IMR-90 (cell line): Measurements from ENCODE around the gene FGA. TPM values are rescaled to one million over a fixed set of nuclear protein-coding genes. Genes with fewer than 3 reads are reported as not detected.

ENCODE experiments used
- ATAC-seq: fragments of 200-7000 bp; cut with Tn5 transposase; 2 replicates; pipeline ENCODE4 v1.9.1; 2020; ENCODE audit warnings: low read depth, mild to moderate bottlenecking, moderate library complexity
- BruUV-seq: library from RNA; stranded (reverse); fragments of 400-500 nt; replicated peaks from 2 replicates; lab custom pipeline; 2021; lab: Mats Ljungman, UMichigan
- CTCF ChIA-PET: fragments of 300-600 bp; formaldehyde crosslinking; extraction: SDS; loops from one replicate; lab custom pipeline; 2021; ENCODE audit warnings: antibody characterized with exemption; lab: Yijun Ruan, JAX
- POLR2A ChIA-PET: fragments of 300-600 bp; sonication (Branson Sonifier 250); formaldehyde crosslinking; loops from one replicate; lab custom pipeline; 2022; ENCODE audit warnings: antibody characterized with exemption; ENCODE audit not compliant: unreplicated experiment; lab: Charles Lee
- DNase-seq: peaks from one replicate; pipeline ENCODE4 v3.0.0; 2013
- H2AFZ ChIP-seq: replicated peaks from 2 replicates; pipeline ENCODE3; 2013; ENCODE audit warnings: low read length, mild to moderate bottlenecking; ENCODE audit not compliant: poor library complexity
- H2AK5ac ChIP-seq: 2 replicates; pipeline ENCODE4 v1.6.1; 2013; ENCODE audit warnings: low read depth, low read length, inconsistent platforms
- H2AK9ac ChIP-seq: replicated peaks from 2 replicates; pipeline ENCODE3; 2013; ENCODE audit warnings: mild to moderate bottlenecking, low read depth, low read length, moderate library complexity; ENCODE audit not compliant: poor library complexity
- H2BK120ac ChIP-seq: 2 replicates; pipeline ENCODE4 v1.6.1; 2013; ENCODE audit warnings: low read depth, low read length, inconsistent platforms
- H2BK15ac ChIP-seq: 3 replicates; pipeline ENCODE4 v1.6.1; 2013; ENCODE audit warnings: low read depth, low read length, inconsistent platforms
- H2BK20ac ChIP-seq: 2 replicates; pipeline ENCODE4 v1.6.1; 2013; ENCODE audit warnings: low read depth, mild to moderate bottlenecking, inconsistent platforms, low read length, moderate library complexity
- H2BK5ac ChIP-seq: 2 replicates; pipeline ENCODE4 v1.6.1; 2013; ENCODE audit warnings: mild to moderate bottlenecking, low read depth, low read length, inconsistent platforms; ENCODE audit not compliant: poor library complexity, severe bottlenecking
- H3K14ac ChIP-seq: replicated peaks from 2 replicates; pipeline ENCODE4 v1.6.1; 2013; ENCODE audit warnings: low read depth, low read length, inconsistent platforms
- H3K18ac ChIP-seq: 2 replicates; pipeline ENCODE4 v1.6.1; 2013; ENCODE audit warnings: low read depth, low read length, control low read depth
- H3K23ac ChIP-seq: 2 replicates; pipeline ENCODE4 v1.6.1; 2013; ENCODE audit warnings: low read depth, low read length, inconsistent platforms
- H3K27ac ChIP-seq: 2 replicates; pipeline ENCODE4 v1.5.1; 2013; ENCODE audit warnings: mild to moderate bottlenecking, control low read depth, low read length; ENCODE audit not compliant: insufficient read depth
- H3K27me3 ChIP-seq: 2 replicates; pipeline ENCODE4 v1.6.1; 2013; ENCODE audit warnings: low read length; ENCODE audit not compliant: control insufficient read depth, insufficient read depth
- H3K36me3 ChIP-seq: 2 replicates; pipeline ENCODE4 v1.6.1; 2013; ENCODE audit warnings: low read length, mixed read lengths; ENCODE audit not compliant: control insufficient read depth, insufficient read depth
- H3K4ac ChIP-seq: 2 replicates; pipeline ENCODE4 v1.6.1; 2013; ENCODE audit warnings: low read depth, low read length, inconsistent platforms
- H3K4me1 ChIP-seq: 2 replicates; pipeline ENCODE4 v1.6.1; 2013; ENCODE audit warnings: low read length, mixed read lengths; ENCODE audit not compliant: control insufficient read depth, insufficient read depth
- H3K4me2 ChIP-seq: 2 replicates; pipeline ENCODE4 v1.6.1; 2013; ENCODE audit warnings: low read depth, mild to moderate bottlenecking, control low read depth, low read length, moderate library complexity
- H3K4me3 ChIP-seq: 2 replicates; pipeline ENCODE4 v1.5.1; 2013; ENCODE audit warnings: low read depth, mild to moderate bottlenecking, control low read depth, low read length, moderate library complexity; ENCODE audit not compliant: insufficient read depth
- H3K56ac ChIP-seq: 2 replicates; pipeline ENCODE4 v1.6.1; 2013; ENCODE audit warnings: low read length, inconsistent platforms; ENCODE audit not compliant: insufficient read depth; ENCODE audit errors: extremely low read depth
- H3K79me1 ChIP-seq, 2 experiments: 2 replicates each; pipeline ENCODE4 v1.6.1; 2013; ENCODE audit warnings: low read length in 2 of 2, inconsistent platforms in 1 of 2, low read depth in 1 of 2
- H3K9ac ChIP-seq: 2 replicates; pipeline ENCODE4 v1.6.1; 2013; ENCODE audit warnings: low read depth, low read length, control low read depth
- H3K9me1 ChIP-seq: 2 replicates; pipeline ENCODE4 v1.6.1; 2013; ENCODE audit warnings: low read length, inconsistent platforms; ENCODE audit not compliant: insufficient read depth
- H3K9me3 ChIP-seq: 2 replicates; pipeline ENCODE4 v1.6.1; 2013; ENCODE audit warnings: low read length; ENCODE audit not compliant: control insufficient read depth, insufficient read depth
- H4K20me1 ChIP-seq: 2 replicates; pipeline ENCODE4 v1.6.1; 2013; ENCODE audit warnings: low read length, inconsistent platforms; ENCODE audit not compliant: insufficient read depth
- H4K5ac ChIP-seq: 2 replicates; pipeline ENCODE4 v1.6.1; 2013; ENCODE audit warnings: mild to moderate bottlenecking, low read depth, low read length, control low read depth
- H4K8ac ChIP-seq, 2 experiments: 2 replicates each; pipeline ENCODE4 v1.6.1; 2013; ENCODE audit warnings: low read depth in 2 of 2, low read length in 2 of 2, control low read depth in 1 of 2, inconsistent platforms in 1 of 2
- H4K91ac ChIP-seq: 2 replicates; pipeline ENCODE4 v1.6.1; 2013; ENCODE audit warnings: low read depth, low read length, inconsistent platforms; ENCODE audit not compliant: insufficient read depth
- BHLHE40 ChIP-seq: fragments of 150-350 bp; IDR thresholded peaks from 2 replicates; pipeline ENCODE4 v1.6.1; 2016; ENCODE audit warnings: mild to moderate bottlenecking, low read depth, low read length
- CEBPB ChIP-seq: IDR thresholded peaks from 2 replicates; pipeline ENCODE4 v1.6.1; 2012; ENCODE audit warnings: low read depth, low read length, improper control_type of control experiment
- CHD1 ChIP-seq: IDR thresholded peaks from 2 replicates; pipeline ENCODE4 v1.6.1; 2012; ENCODE audit warnings: low read depth, low read length, improper control_type of control experiment
- FOS ChIP-seq: fragments of 150-350 bp; IDR thresholded peaks from 2 replicates; pipeline ENCODE4 v1.6.1; 2016; ENCODE audit warnings: low read depth, low read length
- MAFK ChIP-seq: IDR thresholded peaks from 2 replicates; pipeline ENCODE4 v1.6.1; 2012; ENCODE audit warnings: low read depth, low read length, improper control_type of control experiment
- MAZ ChIP-seq: IDR thresholded peaks from 2 replicates; pipeline ENCODE4 v1.6.1; 2012; ENCODE audit warnings: low read depth, mild to moderate bottlenecking, low read length, improper control_type of control experiment, moderate library complexity, borderline replicate concordance
- MXI1 ChIP-seq: IDR thresholded peaks from 2 replicates; pipeline ENCODE4 v1.6.1; 2012; ENCODE audit warnings: low read depth, mild to moderate bottlenecking, low read length, moderate library complexity, borderline replicate concordance
- NFE2L2 ChIP-seq: fragments of 150-350 bp; IDR thresholded peaks from 2 replicates; pipeline ENCODE4 v1.6.1; 2016; ENCODE audit warnings: low read depth, mild to moderate bottlenecking, low read length
- POLR2A ChIP-seq: IDR thresholded peaks from 2 replicates; pipeline ENCODE4 v1.6.1; 2012; ENCODE audit warnings: mild to moderate bottlenecking, low read depth, low read length
- RAD21 ChIP-seq: IDR thresholded peaks from 2 replicates; pipeline ENCODE4 v1.6.1; 2012; ENCODE audit warnings: low read length, improper control_type of control experiment
- RCOR1 ChIP-seq: IDR thresholded peaks from 2 replicates; pipeline ENCODE4 v1.6.1; 2012; ENCODE audit warnings: mild to moderate bottlenecking, low read length, improper control_type of control experiment; ENCODE audit not compliant: insufficient replicate concordance
- RFX5 ChIP-seq: IDR thresholded peaks from 2 replicates; pipeline ENCODE4 v1.8.0; 2012; ENCODE audit warnings: low read depth, mild to moderate bottlenecking, low read length, moderate library complexity
- whole genome bisulfite sequencing, 2 experiments: methylation state at CpG; one replicate each; pipeline versions ENCODE4 v1.1.5 to v1.1.7; 2013; ENCODE audit warnings: missing lambda C conversion rate in 2 of 2; ENCODE audit not compliant: insufficient read length in 1 of 2; ENCODE audit errors: extremely low coverage in 2 of 2; 5-methylcytosine and 5-hydroxymethylcytosine counted together
- dilution Hi-C: fragments of 300-500 bp; cut with HindIII; formaldehyde crosslinking; loops from one replicate; pipeline ENCODE4 v1.14.3; 2018; ENCODE audit warnings: low sequenced_read_pairs; ENCODE audit not compliant: unreplicated experiment
- in situ Hi-C: fragments of 300-500 bp; cut with MboI; formaldehyde crosslinking; loops from 3 replicates; pipeline ENCODE4 v1.14.3; 2019; ENCODE audit warnings: low sequenced_read_pairs, inconsistent platforms, mixed read lengths
- intact Hi-C: fragments of 100-400 bp; cut with micrococcal nuclease; formaldehyde crosslinking; loops from 2 replicates; pipeline ENCODE4 v1.10.0; 2022
- polyA plus RNA-seq, 3 experiments: library from polyadenylated mRNA; depleted of rRNA; stranded (reverse); fragments of >200 nt; gene quantifications; 2 replicates each; pipeline ENCODE4 v1.2.3, GENCODE V29; 2012; ENCODE audit warnings: low replicate concordance in 1 of 3
- total RNA-seq: library from RNA; depleted of rRNA; stranded (reverse); fragments of >200 nt; gene quantifications from 2 replicates; pipeline ENCODE4 v1.2.3, GENCODE V29; 2012
- TF ChIP-seq, protein P1 (sequence below): conservative IDR thresholded peaks from 2 replicates; pipeline ENCODE4 v1.5.1; 2012; ENCODE audit warnings: mild to moderate bottlenecking, low read depth, low read length, improper control_type of control experiment
- TF ChIP-seq, protein P2 (sequence below): fragments of 150-350 bp; IDR thresholded peaks from 2 replicates; pipeline ENCODE4 v1.6.1; 2017; ENCODE audit warnings: mild to moderate bottlenecking, antibody characterized with exemption, low read length, low read depth

FGA gene
- total and polyA plus RNA-seq, 2 of the 4 experiments (the other 2 are of a cell fraction): not detected

DNA sequence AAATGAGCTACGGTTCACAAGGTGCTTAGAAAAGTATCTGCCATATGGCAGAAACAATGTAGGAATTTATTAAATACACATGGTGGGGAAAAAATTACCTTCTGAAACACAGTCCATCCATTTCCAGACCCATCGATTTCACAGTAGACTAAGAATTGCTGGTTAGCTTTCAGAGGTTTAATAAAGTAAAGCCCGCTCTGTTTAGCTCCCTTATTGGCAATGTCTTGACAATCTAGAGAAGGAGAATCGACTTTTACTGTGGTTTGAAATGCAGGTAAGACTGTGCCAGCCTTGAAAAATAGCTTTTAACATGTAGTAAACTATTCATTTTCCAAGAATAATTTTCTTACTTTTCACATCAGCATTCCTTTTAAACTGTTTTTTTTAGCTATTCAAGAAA lies 19.0 kb upstream of the FGA start:
- no peaks in the 10 kb centered on the region; the same call in 1 of the 2 replicates for H3K27me3 ChIP-seq
- H3K9me1 ChIP-seq: no peaks in the 10 kb centered on the region
- no TSS peak for BruUV-seq
- H3K23ac ChIP-seq: no peak overlapping the region
- H2BK5ac ChIP-seq: no peak overlapping the region
- no peaks in the 10 kb centered on the region for H3K4me1 ChIP-seq
- TF ChIP-seq RCOR1 (no peak), RAD21 (no peak), CEBPB (no peak), CHD1 (no peak), RFX5 (no peak), MAZ (no peak), NFE2L2 (no peak), MXI1 (no peak), POLR2A (no peak), MAFK (no peak), BHLHE40 (no peak), FOS (no peak)
- TF ChIP-seq, protein P1, sequence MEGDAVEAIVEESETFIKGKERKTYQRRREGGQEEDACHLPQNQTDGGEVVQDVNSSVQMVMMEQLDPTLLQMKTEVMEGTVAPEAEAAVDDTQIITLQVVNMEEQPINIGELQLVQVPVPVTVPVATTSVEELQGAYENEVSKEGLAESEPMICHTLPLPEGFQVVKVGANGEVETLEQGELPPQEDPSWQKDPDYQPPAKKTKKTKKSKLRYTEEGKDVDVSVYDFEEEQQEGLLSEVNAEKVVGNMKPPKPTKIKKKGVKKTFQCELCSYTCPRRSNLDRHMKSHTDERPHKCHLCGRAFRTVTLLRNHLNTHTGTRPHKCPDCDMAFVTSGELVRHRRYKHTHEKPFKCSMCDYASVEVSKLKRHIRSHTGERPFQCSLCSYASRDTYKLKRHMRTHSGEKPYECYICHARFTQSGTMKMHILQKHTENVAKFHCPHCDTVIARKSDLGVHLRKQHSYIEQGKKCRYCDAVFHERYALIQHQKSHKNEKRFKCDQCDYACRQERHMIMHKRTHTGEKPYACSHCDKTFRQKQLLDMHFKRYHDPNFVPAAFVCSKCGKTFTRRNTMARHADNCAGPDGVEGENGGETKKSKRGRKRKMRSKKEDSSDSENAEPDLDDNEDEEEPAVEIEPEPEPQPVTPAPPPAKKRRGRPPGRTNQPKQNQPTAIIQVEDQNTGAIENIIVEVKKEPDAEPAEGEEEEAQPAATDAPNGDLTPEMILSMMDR: no peak
- TF ChIP-seq, protein P2, sequence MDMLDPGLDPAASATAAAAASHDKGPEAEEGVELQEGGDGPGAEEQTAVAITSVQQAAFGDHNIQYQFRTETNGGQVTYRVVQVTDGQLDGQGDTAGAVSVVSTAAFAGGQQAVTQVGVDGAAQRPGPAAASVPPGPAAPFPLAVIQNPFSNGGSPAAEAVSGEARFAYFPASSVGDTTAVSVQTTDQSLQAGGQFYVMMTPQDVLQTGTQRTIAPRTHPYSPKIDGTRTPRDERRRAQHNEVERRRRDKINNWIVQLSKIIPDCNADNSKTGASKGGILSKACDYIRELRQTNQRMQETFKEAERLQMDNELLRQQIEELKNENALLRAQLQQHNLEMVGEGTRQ: no peak
- H2BK120ac ChIP-seq: no peak overlapping the region
- no peak overlapping the region for H2AK5ac ChIP-seq
- H3K79me1 ChIP-seq: no peaks in the 10 kb centered on the region
- no peak overlapping the region for H3K14ac ChIP-seq
- H4K8ac ChIP-seq: no peak overlapping the region
- H3K56ac ChIP-seq: no peak overlapping the region
- dilution Hi-C loops: no loop called here
- H3K4ac ChIP-seq: no peak overlapping the region
- H3K27ac ChIP-seq: no peak overlapping the region
- no peaks in the 10 kb centered on the region for H4K20me1 ChIP-seq
- ChIA-PET POLR2A (no interaction called here), CTCF (interaction anchor here (1.2 to 1.4 kb wide), 2 partner anchors 9 to 50 kb away, joined by 4 to 5 read pairs; no protein-coding TSS in a partner anchor)
- H3K4me2 ChIP-seq: no peak overlapping the region
- no peak overlapping the region for H2AK9ac ChIP-seq
- no peak overlapping the region for H4K5ac ChIP-seq
- no peak overlapping the region for H2BK20ac ChIP-seq
- H2AFZ ChIP-seq: no peak overlapping the region
- no peak overlapping the region for H4K91ac ChIP-seq
- H3K9me3 ChIP-seq: no peaks in the 10 kb centered on the region
- intact Hi-C loops: no loop called here
- WGBS, 2 experiments: no CpG with 5 or more reads among the region's 4 CpGs
- no peak overlapping the region for H3K4me3 ChIP-seq
- no peak overlapping the region for H3K18ac ChIP-seq
- in situ Hi-C loops: no loop called here
- H3K36me3 ChIP-seq: no peaks in the 10 kb centered on the region
- no peak for DNase-seq
- H2BK15ac ChIP-seq: no peak overlapping the region
- ATAC-seq: no peak
- no peak overlapping the region for H3K9ac ChIP-seq
